B cell (primary cell): Measurements from ENCODE around the gene NELL2. TPM values are rescaled to one million over a fixed set of nuclear protein-coding genes. Genes with fewer than 3 reads are reported as not detected.

ENCODE experiments used
- ATAC-seq: fragments of 200-7000 bp; cut with Tn5 transposase; one replicate; pipeline ENCODE4 v1.10.0; 2021; ENCODE audit warnings: low read depth, mild to moderate bottlenecking, moderate number of reproducible peaks, moderate library complexity
- CTCF ChIA-PET: fragments of 350-600 bp; sonication (Branson Sonifier 250); formaldehyde crosslinking; loops from one replicate; lab custom pipeline; 2021; ENCODE audit warnings: antibody characterized with exemption, inconsistent platforms; lab: Charles Lee
- POLR2A ChIA-PET: fragments of 350-600 bp; sonication (Branson Sonifier 250); formaldehyde crosslinking; loops from one replicate; lab custom pipeline; 2021; ENCODE audit warnings: antibody characterized with exemption; lab: Charles Lee
- DNase-seq: peaks from one replicate; pipeline ENCODE4 v3.0.0; 2013
- H2AFZ ChIP-seq: 2 replicates; pipeline ENCODE4 v1.6.1; 2012; ENCODE audit warnings: mild to moderate bottlenecking, low read depth, low read length; ENCODE audit not compliant: insufficient read depth, poor library complexity, severe bottlenecking
- H3K27ac ChIP-seq, 2 donors: 1 replicate in 1 of 2; 2 replicates in 1 of 2; pipeline ENCODE4 v1.5.1; 2012 to 2013; ENCODE audit warnings: low read length in 2 of 2, mild to moderate bottlenecking in 2 of 2, moderate library complexity in 1 of 2
- H3K27me3 ChIP-seq, 4 experiments: fragments of 200-600 bp in 1 of 4; sonication (generic) in 1 of 4; replicated peaks in 1 of 4; 1 replicate in 2 of 4; 2 replicates in 2 of 4; pipeline versions ENCODE4 v1.6.1 to v1.7.0; 2013 to 2016; ENCODE audit warnings: low read length in 3 of 4, mild to moderate bottlenecking in 2 of 4, mixed read lengths in 1 of 4, moderate library complexity in 1 of 4; ENCODE audit not compliant: insufficient read depth in 4 of 4, control insufficient read depth in 3 of 4; ENCODE audit errors: control extremely low read depth in 1 of 4
- H3K36me3 ChIP-seq, 2 experiments: replicated peaks in 1 of 2; 1 replicate in 1 of 2; 2 replicates in 1 of 2; pipeline versions ENCODE4 v1.6.1 to v1.7.1; 2013; ENCODE audit warnings: low read length in 1 of 2; ENCODE audit not compliant: insufficient read depth in 2 of 2, control insufficient read depth in 1 of 2; ENCODE audit errors: control extremely low read depth in 1 of 2, extremely low read depth in 1 of 2
- H3K4me1 ChIP-seq, 2 donors: fragments of 200-600 bp in 1 of 2; sonication (generic) in 1 of 2; 1 replicate in 1 of 2; 2 replicates in 1 of 2; pipeline versions ENCODE4 v1.5.1 to v1.6.1; 2013 to 2017; ENCODE audit warnings: low read length in 2 of 2; ENCODE audit not compliant: control insufficient read depth in 2 of 2, insufficient read depth in 2 of 2
- H3K4me2 ChIP-seq: replicated peaks from 2 replicates; pipeline ENCODE3; 2012; ENCODE audit warnings: mild to moderate bottlenecking, low read depth, low read length; ENCODE audit not compliant: poor library complexity, severe bottlenecking
- H3K4me3 ChIP-seq, 5 experiments: fragments of 200-600 bp in 1 of 5; sonication (generic) in 1 of 5; 1 replicate in 3 of 5; 2 replicates in 2 of 5; pipeline versions ENCODE4 v1.5.1 to v1.7.0; 2011 to 2016; ENCODE audit warnings: low read length in 4 of 5, mild to moderate bottlenecking in 4 of 5, low read depth in 2 of 5, control low read depth in 1 of 5, moderate library complexity in 1 of 5; ENCODE audit not compliant: insufficient read depth in 1 of 5; ENCODE audit errors: control extremely low read depth in 1 of 5, extremely low read depth in 1 of 5
- H3K79me2 ChIP-seq: fragments of 200-600 bp; sonication (generic); one replicate; pipeline ENCODE4 v1.6.0; 2016; ENCODE audit warnings: low read length; ENCODE audit not compliant: control insufficient read depth, insufficient read depth
- H3K9ac ChIP-seq: fragments of 200-600 bp; sonication (generic); 2 replicates; pipeline ENCODE4 v1.6.1; 2017; ENCODE audit warnings: mild to moderate bottlenecking, low read length, moderate library complexity
- H3K9me3 ChIP-seq, 3 donors: one replicate each; pipeline versions ENCODE4 v1.6.1 to v1.7.1; 2013; ENCODE audit warnings: low read length in 2 of 3; ENCODE audit not compliant: control insufficient read depth in 2 of 3, insufficient read depth in 1 of 3; ENCODE audit errors: control extremely low read depth in 1 of 3
- H4K20me1 ChIP-seq: 2 replicates; pipeline ENCODE4 v1.6.0; 2012; ENCODE audit warnings: mild to moderate bottlenecking, low read length; ENCODE audit not compliant: insufficient read depth, control insufficient read depth, poor library complexity, severe bottlenecking
- H3K27ac Mint-ChIP-seq: one replicate; pipeline ENCODE4 v1.8.0; 2021; ENCODE audit warnings: mixed read lengths
- H3K27me3 Mint-ChIP-seq: one replicate; pipeline ENCODE4 v1.8.0; 2021; ENCODE audit warnings: mixed read lengths
- H3K4me1 Mint-ChIP-seq: one replicate; pipeline ENCODE4 v1.8.0; 2021; ENCODE audit warnings: mixed read lengths
- H3K4me3 Mint-ChIP-seq: one replicate; pipeline ENCODE4 v1.8.0; 2021; ENCODE audit warnings: mixed read lengths
- H3K9me3 Mint-ChIP-seq: one replicate; pipeline ENCODE4 v1.8.0; 2022; ENCODE audit warnings: mixed read lengths; ENCODE audit not compliant: insufficient read depth
- EZH2 ChIP-seq: IDR thresholded peaks from 2 replicates; pipeline ENCODE4 v1.6.1; 2012; ENCODE audit warnings: borderline replicate concordance, low read depth, mild to moderate bottlenecking, moderate library complexity, low read length; ENCODE audit not compliant: insufficient read depth, poor library complexity, severe bottlenecking
- WGBS: methylation state at CpG from one replicate; pipeline ENCODE4 v1.1.5; 2013; ENCODE audit warnings: missing lambda C conversion rate; ENCODE audit not compliant: insufficient coverage; 5-methylcytosine and 5-hydroxymethylcytosine counted together
- intact Hi-C: fragments of 100-400 bp; cut with micrococcal nuclease; formaldehyde crosslinking; loops from one replicate; pipeline ENCODE4 v1.10.0; 2022
- polyA plus RNA-seq: library from polyadenylated mRNA; depleted of rRNA; stranded (reverse); fragments of >200 nt; gene quantifications from 2 replicates; pipeline ENCODE4 v1.2.3, GENCODE V29; 2012
- total RNA-seq, 2 donors: library from RNA; stranded (reverse); fragments of 120-200 nt in 1 of 2; gene quantifications; 1 replicate in 1 of 2; 2 replicates in 1 of 2; pipeline versions ENCODE4 v1.2.3 to v1.2.4, GENCODE V29; 2013 to 2022
- TF ChIP-seq, protein P1 (sequence below): fragments of 200-600 bp; IDR thresholded peaks from one replicate; pipeline ENCODE4 v1.8.0; 2022; ENCODE audit warnings: antibody characterized with exemption, mild to moderate bottlenecking

NELL2 gene
- total and polyA plus RNA-seq, 2 donors (not counting 1 experiment from before 2014, with no cell fraction given), result 0.22 TPM; not detected in 1

DNA sequence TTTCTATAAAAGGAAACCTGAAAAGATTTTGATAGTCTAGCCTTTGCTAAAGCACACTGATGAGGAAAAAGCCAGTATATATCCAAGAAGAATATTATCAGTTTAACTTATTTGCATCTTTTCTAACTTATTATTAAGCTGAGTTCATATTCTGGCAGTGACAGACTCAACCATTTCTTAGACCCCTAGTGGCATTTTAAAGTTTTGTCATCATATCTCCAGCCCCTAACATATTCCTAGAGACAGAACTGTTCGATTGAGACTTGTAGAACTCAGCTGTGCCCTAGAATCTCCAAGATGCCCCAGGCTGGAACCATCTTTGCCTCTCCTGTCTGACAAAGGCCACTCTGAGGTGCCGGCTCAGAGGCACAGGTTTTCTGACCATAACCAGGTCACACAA lies 365.6 kb downstream of the NELL2 start:
- ChIA-PET CTCF (interaction anchor here (0.5 kb wide), 1 partner anchor 14 kb away, joined by 3 read pairs; no protein-coding TSS in a partner anchor), POLR2A (no interaction called here)
- Histone ChIP-seq H3K27me3 (no peaks in the 10 kb centered on the region), H3K4me2 (no peak overlapping the region), H3K79me2 (no peaks in the 10 kb centered on the region), H3K36me3 (no peaks in the 10 kb centered on the region), H3K9ac (no peak overlapping the region), H3K27ac (no peak overlapping the region), H3K4me3 (no peak overlapping the region), H2AFZ (no peak overlapping the region), H3K9me3 (no peaks in the 10 kb centered on the region), H3K4me1 (no peaks in the 10 kb centered on the region), H4K20me1 (no peaks in the 10 kb centered on the region)
- H3K9me3 Mint-ChIP-seq, result no peaks in the 10 kb centered on the region
- WGBS, result 63% methylated on average over 1 of the region's 2 CpGs
- intact Hi-C loops, result no loop called here
- DNase-seq (no peak), ATAC-seq (no peak)
- TF ChIP-seq, protein P1, sequence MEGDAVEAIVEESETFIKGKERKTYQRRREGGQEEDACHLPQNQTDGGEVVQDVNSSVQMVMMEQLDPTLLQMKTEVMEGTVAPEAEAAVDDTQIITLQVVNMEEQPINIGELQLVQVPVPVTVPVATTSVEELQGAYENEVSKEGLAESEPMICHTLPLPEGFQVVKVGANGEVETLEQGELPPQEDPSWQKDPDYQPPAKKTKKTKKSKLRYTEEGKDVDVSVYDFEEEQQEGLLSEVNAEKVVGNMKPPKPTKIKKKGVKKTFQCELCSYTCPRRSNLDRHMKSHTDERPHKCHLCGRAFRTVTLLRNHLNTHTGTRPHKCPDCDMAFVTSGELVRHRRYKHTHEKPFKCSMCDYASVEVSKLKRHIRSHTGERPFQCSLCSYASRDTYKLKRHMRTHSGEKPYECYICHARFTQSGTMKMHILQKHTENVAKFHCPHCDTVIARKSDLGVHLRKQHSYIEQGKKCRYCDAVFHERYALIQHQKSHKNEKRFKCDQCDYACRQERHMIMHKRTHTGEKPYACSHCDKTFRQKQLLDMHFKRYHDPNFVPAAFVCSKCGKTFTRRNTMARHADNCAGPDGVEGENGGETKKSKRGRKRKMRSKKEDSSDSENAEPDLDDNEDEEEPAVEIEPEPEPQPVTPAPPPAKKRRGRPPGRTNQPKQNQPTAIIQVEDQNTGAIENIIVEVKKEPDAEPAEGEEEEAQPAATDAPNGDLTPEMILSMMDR, result no peak
- TF ChIP-seq EZH2, result no peak
- no peak overlapping the region for H3K27ac Mint-ChIP-seq
- no peak overlapping the region for H3K4me3 Mint-ChIP-seq
- H3K27me3 Mint-ChIP-seq, result no peaks in the 10 kb centered on the region
- no peaks in the 10 kb centered on the region for H3K4me1 Mint-ChIP-seq

DNA sequence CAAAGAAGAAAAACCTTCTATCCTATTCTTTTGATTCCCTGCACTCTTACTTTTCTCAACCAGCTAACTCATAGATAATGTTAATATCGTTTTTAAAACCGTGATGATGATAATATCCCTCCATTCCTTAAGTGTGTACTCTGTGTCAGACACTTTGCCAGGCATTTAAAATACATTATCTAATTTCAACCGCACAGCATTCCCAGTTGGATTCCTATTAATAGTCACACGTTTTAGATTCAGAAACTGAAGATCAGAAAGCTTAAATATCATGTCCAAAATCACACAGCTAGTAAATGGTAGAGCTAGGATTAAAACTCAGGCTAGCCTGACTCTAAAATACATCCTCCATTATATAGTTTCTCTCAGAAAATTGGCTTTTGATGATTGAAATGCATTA lies 366.0 kb downstream of the NELL2 start:
- H3K4me3 ChIP-seq, result no peak overlapping the region
- H2AFZ ChIP-seq, result no peak overlapping the region
- Mint-ChIP-seq H3K27ac (no peak overlapping the region), H3K4me3 (no peak overlapping the region), H3K9me3 (no peaks in the 10 kb centered on the region), H3K4me1 (no peaks in the 10 kb centered on the region), H3K27me3 (no peaks in the 10 kb centered on the region)
- ChIA-PET CTCF (interaction anchor here (0.5 kb wide), 1 partner anchor 14 kb away, joined by 3 read pairs; no protein-coding TSS in a partner anchor), POLR2A (no interaction called here)
- H3K79me2 ChIP-seq, result no peaks in the 10 kb centered on the region
- no peaks in the 10 kb centered on the region for H3K4me1 ChIP-seq
- TF ChIP-seq EZH2, result no peak
- TF ChIP-seq, protein P1, result no peak
- WGBS, result 100% methylated on average over 2 of the region's 4 CpGs
- H3K9me3 ChIP-seq, result no peaks in the 10 kb centered on the region
- no peak overlapping the region for H3K27ac ChIP-seq
- no peak overlapping the region for H3K9ac ChIP-seq
- H3K4me2 ChIP-seq, result no peak overlapping the region
- H3K27me3 ChIP-seq, result no peaks in the 10 kb centered on the region
- no peak for DNase-seq
- no peaks in the 10 kb centered on the region for H4K20me1 ChIP-seq
- H3K36me3 ChIP-seq, result no peaks in the 10 kb centered on the region
- ATAC-seq, result no peak
- intact Hi-C loops, result no loop called here
